ENCODE results near the gene ADGRA3.

ADGRA3 gene

DNA sequence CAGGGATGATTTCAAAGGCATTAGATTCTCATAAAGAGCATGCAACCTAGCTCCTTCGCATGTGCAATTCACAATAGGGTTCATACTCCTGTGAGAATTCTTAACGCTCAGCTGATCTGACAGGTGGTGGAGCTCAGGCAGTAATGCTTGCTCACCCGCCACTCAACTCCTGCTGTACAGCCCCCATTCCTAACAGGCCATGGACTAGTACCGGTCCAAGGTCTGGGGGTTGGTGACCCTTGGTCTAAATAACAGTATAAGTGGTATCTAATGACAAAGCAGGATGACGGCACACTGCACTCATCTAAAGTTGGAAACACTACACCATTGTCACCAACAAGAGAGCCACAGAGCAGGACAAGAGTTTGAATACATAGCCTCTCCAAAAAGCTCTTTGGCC is 28.5 kb downstream of the ADGRA3 start:
- TF ChIP-seq EZH2 (optimal IDR thresholded peaks at IDR 0.05; ENCODE audit: low read depth, low read length) (no peak), EZH2phosphoT487 (IDR thresholded peaks at IDR 0.05; ENCODE audit: low read length) (no peak)
- TF ChIP-seq, protein P1, sequence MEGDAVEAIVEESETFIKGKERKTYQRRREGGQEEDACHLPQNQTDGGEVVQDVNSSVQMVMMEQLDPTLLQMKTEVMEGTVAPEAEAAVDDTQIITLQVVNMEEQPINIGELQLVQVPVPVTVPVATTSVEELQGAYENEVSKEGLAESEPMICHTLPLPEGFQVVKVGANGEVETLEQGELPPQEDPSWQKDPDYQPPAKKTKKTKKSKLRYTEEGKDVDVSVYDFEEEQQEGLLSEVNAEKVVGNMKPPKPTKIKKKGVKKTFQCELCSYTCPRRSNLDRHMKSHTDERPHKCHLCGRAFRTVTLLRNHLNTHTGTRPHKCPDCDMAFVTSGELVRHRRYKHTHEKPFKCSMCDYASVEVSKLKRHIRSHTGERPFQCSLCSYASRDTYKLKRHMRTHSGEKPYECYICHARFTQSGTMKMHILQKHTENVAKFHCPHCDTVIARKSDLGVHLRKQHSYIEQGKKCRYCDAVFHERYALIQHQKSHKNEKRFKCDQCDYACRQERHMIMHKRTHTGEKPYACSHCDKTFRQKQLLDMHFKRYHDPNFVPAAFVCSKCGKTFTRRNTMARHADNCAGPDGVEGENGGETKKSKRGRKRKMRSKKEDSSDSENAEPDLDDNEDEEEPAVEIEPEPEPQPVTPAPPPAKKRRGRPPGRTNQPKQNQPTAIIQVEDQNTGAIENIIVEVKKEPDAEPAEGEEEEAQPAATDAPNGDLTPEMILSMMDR (IDR thresholded peaks at IDR 0.05; ENCODE audit: low read length) = no peak
- Histone ChIP-seq H3K27ac (ENCODE audit: low read length) (no peak overlapping the region), H4K20me1 (ENCODE audit: insufficient read depth, low read length) (no peaks in the 10 kb centered on the region), H3F3A (ENCODE audit: insufficient read depth, low read length) (no peaks in the 10 kb centered on the region), H2AFZ (ENCODE audit: low read length) (no peak overlapping the region), H3K27me3 (replicated peaks; ENCODE audit: insufficient read depth, low read length) (no peaks in the 10 kb centered on the region), H3K4me3 (ENCODE audit: low read length) (no peak overlapping the region), H3K9me2 (replicated peaks; ENCODE audit: insufficient read depth, low read length) (no peaks in the 10 kb centered on the region), H3K36me3 (replicated peaks; ENCODE audit: insufficient read depth, low read length) (no peaks in the 10 kb centered on the region), H3K9me3 (replicated peaks; ENCODE audit: insufficient read depth, low read length) (no peaks in the 10 kb centered on the region), H3K4me2 (ENCODE audit: low read depth, low read length) (no peak overlapping the region), H3K4me1 (ENCODE audit: low read length) (no peaks in the 10 kb centered on the region), H3K79me2 (ENCODE audit: low read length) (peaks cover 23% of the 10 kb centered on the region), H3K9ac (ENCODE audit: low read length) (no peak overlapping the region)
- DNase-seq = no peak

DNA sequence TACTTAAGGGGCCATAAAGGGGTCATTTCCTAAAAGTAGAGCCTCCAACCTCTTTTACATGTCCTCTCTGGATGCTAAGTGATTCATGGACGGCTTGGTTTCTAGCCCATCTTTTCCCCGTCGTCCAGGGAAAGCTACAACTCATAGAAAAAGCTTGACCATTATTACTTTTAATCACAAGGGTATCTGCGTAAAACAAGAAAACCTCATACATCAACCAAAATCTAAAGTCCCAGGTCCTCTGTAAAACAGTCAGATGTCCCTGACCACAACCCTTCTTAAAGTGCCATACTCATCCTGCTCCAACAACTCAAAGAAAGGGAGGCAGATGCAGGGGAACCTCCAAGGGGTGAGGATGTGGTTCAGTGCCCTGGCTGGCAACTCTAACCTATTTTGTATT is 29.6 kb downstream of the ADGRA3 start:
- Histone ChIP-seq H3K36me3 (replicated peaks; ENCODE audit: insufficient read depth, low read length) (no peaks in the 10 kb centered on the region), H3K4me3 (ENCODE audit: low read length) (no peak overlapping the region), H3K9ac (ENCODE audit: low read length) (no peak overlapping the region), H3K27ac (ENCODE audit: low read length) (no peak overlapping the region), H3K9me3 (replicated peaks; ENCODE audit: insufficient read depth, low read length) (no peaks in the 10 kb centered on the region), H2AFZ (ENCODE audit: low read length) (no peak overlapping the region), H3K4me1 (ENCODE audit: low read length) (no peaks in the 10 kb centered on the region), H4K20me1 (ENCODE audit: insufficient read depth, low read length) (no peaks in the 10 kb centered on the region), H3K79me2 (ENCODE audit: low read length) (peaks cover 20% of the 10 kb centered on the region), H3K27me3 (replicated peaks; ENCODE audit: insufficient read depth, low read length) (no peaks in the 10 kb centered on the region), H3F3A (ENCODE audit: insufficient read depth, low read length) (no peaks in the 10 kb centered on the region), H3K4me2 (ENCODE audit: low read depth, low read length) (no peak overlapping the region), H3K9me2 (replicated peaks; ENCODE audit: insufficient read depth, low read length) (no peaks in the 10 kb centered on the region)
- TF ChIP-seq EZH2phosphoT487 (IDR thresholded peaks at IDR 0.05; ENCODE audit: low read length) (no peak), EZH2 (optimal IDR thresholded peaks at IDR 0.05; ENCODE audit: low read depth, low read length) (no peak)
- TF ChIP-seq, protein P1 (IDR thresholded peaks at IDR 0.05; ENCODE audit: low read length) = no peak
- no peak for DNase-seq

DNA sequence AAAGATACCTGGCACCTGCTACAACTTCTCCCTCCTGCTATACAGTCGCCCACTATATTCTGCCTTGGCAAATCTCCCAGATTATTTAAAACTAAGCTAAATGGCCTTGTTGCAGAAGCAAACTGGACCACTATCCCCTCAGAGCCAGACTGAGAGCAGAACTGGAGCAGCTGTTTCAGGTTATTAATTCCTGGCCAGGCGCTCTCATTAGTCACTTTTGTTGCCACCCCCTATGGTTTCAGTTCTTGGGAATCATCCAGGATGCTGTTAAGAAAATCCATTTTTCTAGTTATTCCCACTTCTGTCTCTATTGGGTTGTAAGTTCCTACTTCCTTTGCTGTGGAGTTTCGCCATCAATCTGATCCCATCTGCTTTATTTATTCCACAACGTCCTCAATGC is 30.1 kb downstream of the ADGRA3 start:
- H4K20me1 ChIP-seq (ENCODE audit: insufficient read depth, low read length) = no peaks in the 10 kb centered on the region
- no peak overlapping the region for H3K27ac ChIP-seq (ENCODE audit: low read length)
- TF ChIP-seq EZH2 (optimal IDR thresholded peaks at IDR 0.05; ENCODE audit: low read depth, low read length) (no peak), EZH2phosphoT487 (IDR thresholded peaks at IDR 0.05; ENCODE audit: low read length) (no peak)
- TF ChIP-seq, protein P1 (IDR thresholded peaks at IDR 0.05; ENCODE audit: low read length) = no peak
- no peak overlapping the region for H3K4me3 ChIP-seq (ENCODE audit: low read length)
- no peak overlapping the region for H3K4me2 ChIP-seq (ENCODE audit: low read depth, low read length)
- H3K27me3 ChIP-seq (replicated peaks; ENCODE audit: insufficient read depth, low read length) = no peaks in the 10 kb centered on the region
- peaks cover 16% of the 10 kb centered on the region for H3K79me2 ChIP-seq (ENCODE audit: low read length)
- H3K9me2 ChIP-seq (replicated peaks; ENCODE audit: insufficient read depth, low read length) = no peaks in the 10 kb centered on the region
- H3K36me3 ChIP-seq (replicated peaks; ENCODE audit: insufficient read depth, low read length) = no peaks in the 10 kb centered on the region
- H3K4me1 ChIP-seq (ENCODE audit: low read length) = no peaks in the 10 kb centered on the region
- no peaks in the 10 kb centered on the region for H3K9me3 ChIP-seq (replicated peaks; ENCODE audit: insufficient read depth, low read length)
- no peak overlapping the region for H2AFZ ChIP-seq (ENCODE audit: low read length)
- no peaks in the 10 kb centered on the region for H3F3A ChIP-seq (ENCODE audit: insufficient read depth, low read length)
- no peak overlapping the region for H3K9ac ChIP-seq (ENCODE audit: low read length)
- DNase-seq = no peak
